Left ventricle myocardium inferior (tissue), 1 donor: ENCODE data around the gene PRKAA1. TPM values are rescaled to one million over a fixed set of nuclear protein-coding genes. Genes with fewer than 3 reads are reported as not detected.
"Not testable (repeated sequence)": the region's sequence is repeated elsewhere in the genome, so short reads cannot be mapped to it uniquely, and the experiment has no call there.

Source experiments
- DNase-seq: peaks from one replicate; pipeline ENCODE4 v3.0.0-alpha.2; 2020
- H3K27ac ChIP-seq: fragments of 200-600 bp; replicated peaks from 2 replicates; pipeline ENCODE4 v1.8.0; 2021
- H3K27me3 ChIP-seq: fragments of 200-600 bp; 2 replicates; pipeline ENCODE4 v1.8.0; 2021; ENCODE audit warnings: low read depth
- H3K36me3 ChIP-seq: fragments of 200-600 bp; 2 replicates; pipeline ENCODE4 v1.8.0; 2021
- H3K4me1 ChIP-seq: fragments of 200-600 bp; 2 replicates; pipeline ENCODE4 v1.8.0; 2021
- H3K4me3 ChIP-seq: fragments of 200-600 bp; 2 replicates; pipeline ENCODE4 v1.8.0; 2021; ENCODE audit warnings: mild to moderate bottlenecking, moderate library complexity
- H3K9me3 ChIP-seq: fragments of 200-600 bp; replicated peaks from 2 replicates; pipeline ENCODE4 v1.8.0; 2021
- intact Hi-C: fragments of 100-400 bp; cut with micrococcal nuclease; formaldehyde crosslinking; loops from one replicate; pipeline ENCODE4 v1.11.0; 2022
- total RNA-seq: library from RNA; stranded (reverse); fragmentation: NEBNext Ultra II Directional; extraction: Animal tissue kit (Norgen Biotek cat#: 25700); gene quantifications from one replicate; pipeline ENCODE4 v1.2.1, GENCODE V29; 2021
- TF ChIP-seq, protein P1 (sequence below): fragments of 200-600 bp; IDR thresholded peaks from 2 replicates; pipeline ENCODE4 v1.8.0; 2021; ENCODE audit warnings: antibody characterized with exemption, mild to moderate bottlenecking, borderline replicate concordance
- donor health status: DM: no; HTN: yes; CAD: no; lungs with severe emphysema.

Gene PRKAA1
- total RNA-seq, 1 donor from 2014 or later, result 38.5 TPM

DNA sequence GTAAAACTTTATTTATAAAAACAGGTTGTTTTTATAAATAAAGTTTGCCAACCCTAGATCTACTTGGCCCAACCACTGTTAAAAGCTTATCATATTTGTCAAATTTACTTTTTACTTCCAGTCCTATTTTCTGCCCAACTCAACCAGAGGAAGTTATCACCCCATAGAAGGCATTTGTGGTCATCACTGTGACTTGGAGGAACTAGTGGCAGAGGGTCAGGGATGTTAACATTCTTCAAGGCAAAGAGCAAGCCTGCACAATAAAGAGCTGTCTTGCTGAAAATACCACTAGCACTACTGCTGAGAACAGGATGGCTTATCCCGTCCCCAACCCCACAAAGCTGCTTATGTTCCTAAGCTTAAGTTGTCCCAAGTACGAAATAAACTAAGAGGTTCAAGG, 64.7 kb downstream of the PRKAA1 start:
- peaks cover 1% of the 10 kb centered on the region for H3K36me3 ChIP-seq
- H3K4me3 ChIP-seq, result no peak overlapping the region
- peak overlapping the region; percentile 26 for H3K27ac ChIP-seq
- peaks cover under 1% of the 10 kb centered on the region for H3K9me3 ChIP-seq
- TF ChIP-seq, protein P1, sequence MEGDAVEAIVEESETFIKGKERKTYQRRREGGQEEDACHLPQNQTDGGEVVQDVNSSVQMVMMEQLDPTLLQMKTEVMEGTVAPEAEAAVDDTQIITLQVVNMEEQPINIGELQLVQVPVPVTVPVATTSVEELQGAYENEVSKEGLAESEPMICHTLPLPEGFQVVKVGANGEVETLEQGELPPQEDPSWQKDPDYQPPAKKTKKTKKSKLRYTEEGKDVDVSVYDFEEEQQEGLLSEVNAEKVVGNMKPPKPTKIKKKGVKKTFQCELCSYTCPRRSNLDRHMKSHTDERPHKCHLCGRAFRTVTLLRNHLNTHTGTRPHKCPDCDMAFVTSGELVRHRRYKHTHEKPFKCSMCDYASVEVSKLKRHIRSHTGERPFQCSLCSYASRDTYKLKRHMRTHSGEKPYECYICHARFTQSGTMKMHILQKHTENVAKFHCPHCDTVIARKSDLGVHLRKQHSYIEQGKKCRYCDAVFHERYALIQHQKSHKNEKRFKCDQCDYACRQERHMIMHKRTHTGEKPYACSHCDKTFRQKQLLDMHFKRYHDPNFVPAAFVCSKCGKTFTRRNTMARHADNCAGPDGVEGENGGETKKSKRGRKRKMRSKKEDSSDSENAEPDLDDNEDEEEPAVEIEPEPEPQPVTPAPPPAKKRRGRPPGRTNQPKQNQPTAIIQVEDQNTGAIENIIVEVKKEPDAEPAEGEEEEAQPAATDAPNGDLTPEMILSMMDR, result no peak
- no peak for DNase-seq
- intact Hi-C loops, result loop anchor here (10.0 kb wide), 1 partner anchor 779 kb away; no protein-coding TSS in a partner anchor
- H3K27me3 ChIP-seq, result no peaks in the 10 kb centered on the region
- H3K4me1 ChIP-seq, result peaks cover 30% of the 10 kb centered on the region

DNA sequence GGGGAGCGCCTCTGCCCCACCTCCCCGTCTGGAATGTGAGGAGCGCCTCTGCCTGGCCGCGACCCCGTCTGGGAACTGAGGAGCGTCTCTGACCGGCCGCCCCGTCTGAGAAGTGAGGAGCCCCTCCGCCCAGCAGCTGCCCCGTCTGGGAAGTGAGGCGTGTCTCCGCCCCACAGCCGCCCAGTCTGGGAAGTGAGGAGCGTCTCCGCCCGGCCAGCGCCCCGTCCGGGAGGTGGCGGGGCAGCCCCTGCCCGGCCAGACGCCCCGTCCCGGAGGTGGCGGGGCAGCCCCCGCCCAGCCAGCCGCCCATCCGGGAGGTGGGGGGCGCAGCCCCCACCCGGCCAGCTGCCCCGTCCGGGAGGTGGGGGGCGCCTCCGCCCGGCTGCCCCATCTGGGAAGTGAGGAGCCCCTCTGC, 75.7 kb downstream of the PRKAA1 start:
- intact Hi-C loops, H3K4me1 ChIP-seq, DNase-seq, H3K27ac ChIP-seq, H3K4me3 ChIP-seq, H3K27me3 ChIP-seq: not testable (repeated sequence)
- Histone ChIP-seq H3K36me3 (peaks cover 59% of the 10 kb centered on the region), H3K9me3 (peaks cover 13% of the 10 kb centered on the region)

DNA sequence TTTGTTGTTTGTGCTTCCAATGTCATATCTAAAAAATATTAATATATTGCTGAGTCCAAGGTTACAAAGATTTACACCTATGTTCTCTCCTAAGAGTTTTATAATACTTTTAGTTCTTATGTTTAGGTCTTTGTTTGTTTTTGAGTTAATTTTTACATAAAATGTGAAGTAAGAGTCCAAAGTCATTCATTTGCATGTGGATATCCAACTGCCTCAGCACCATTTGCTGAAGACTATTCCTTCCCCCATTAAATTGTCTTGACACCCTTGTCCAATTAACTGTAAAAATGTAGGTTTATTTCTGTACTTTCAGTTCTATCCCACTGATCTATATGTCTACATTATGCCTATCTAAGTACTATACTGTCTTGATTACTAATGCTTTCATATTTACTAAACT, 78.1 kb downstream of the PRKAA1 start:
- TF ChIP-seq, protein P1, result no peak

DNA sequence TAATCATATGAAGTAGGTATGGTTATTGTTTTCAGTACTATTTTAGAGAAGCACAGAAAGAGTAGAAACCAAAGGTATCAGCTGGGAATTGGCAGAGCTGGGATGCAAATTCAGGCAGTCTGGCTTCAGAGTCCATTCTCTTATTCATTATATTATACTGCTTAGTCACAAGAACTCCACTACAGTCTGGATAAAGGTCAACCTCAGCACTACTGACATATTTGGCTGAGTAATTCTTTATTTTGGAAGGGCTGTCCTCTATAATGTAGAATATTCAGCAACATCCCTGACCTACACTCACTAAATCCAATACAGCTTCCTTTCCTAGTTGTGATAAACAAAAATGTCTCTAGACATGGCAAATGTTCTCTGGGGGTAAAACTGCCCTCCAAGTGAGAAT, 80.9 kb downstream of the PRKAA1 start:
- no peaks in the 10 kb centered on the region for H3K4me1 ChIP-seq
- no peak overlapping the region for H3K4me3 ChIP-seq
- no peaks in the 10 kb centered on the region for H3K27me3 ChIP-seq
- H3K9me3 ChIP-seq, result peaks cover 10% of the 10 kb centered on the region
- H3K36me3 ChIP-seq, result peaks cover 30% of the 10 kb centered on the region
- DNase-seq, result no peak
- intact Hi-C loops, result no loop called here
- TF ChIP-seq, protein P1, result no peak
- H3K27ac ChIP-seq, result no peak overlapping the region

More for the DNA sequence above, 78.1 kb downstream of the PRKAA1 start:
- intact Hi-C loops, result no loop called here
- peaks cover 13% of the 10 kb centered on the region for H3K9me3 ChIP-seq
- H3K27me3 ChIP-seq, result no peaks in the 10 kb centered on the region
- no peak overlapping the region for H3K4me3 ChIP-seq
- no peaks in the 10 kb centered on the region for H3K4me1 ChIP-seq
- DNase-seq, result no peak
- H3K27ac ChIP-seq, result no peak overlapping the region
- peaks cover 46% of the 10 kb centered on the region for H3K36me3 ChIP-seq

DNA sequence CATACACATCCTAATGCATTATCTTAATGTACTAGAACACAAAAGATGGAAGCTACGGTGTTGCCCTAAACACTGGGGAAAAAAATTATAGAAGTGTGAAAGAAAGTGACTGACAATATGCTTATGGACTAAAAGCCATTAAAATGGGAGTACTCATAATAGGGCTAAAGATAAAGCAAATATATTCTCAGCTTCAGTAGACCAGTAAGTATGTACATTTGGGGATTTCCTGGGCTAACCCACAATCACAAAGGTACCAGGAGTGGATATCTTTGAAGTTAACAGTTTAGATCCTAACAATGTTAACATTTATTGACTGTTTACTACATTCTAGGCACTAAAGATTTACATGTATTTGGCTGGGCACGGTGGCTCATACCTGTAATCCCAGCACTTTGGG, 81.6 kb downstream of the PRKAA1 start:
- Histone ChIP-seq H3K4me1 (no peaks in the 10 kb centered on the region), H3K4me3 (no peak overlapping the region), H3K36me3 (peaks cover 23% of the 10 kb centered on the region), H3K27ac (no peak overlapping the region), H3K9me3 (peaks cover 6% of the 10 kb centered on the region), H3K27me3 (no peaks in the 10 kb centered on the region)
- no peak for DNase-seq
- intact Hi-C loops, result no loop called here
- TF ChIP-seq, protein P1, result no peak

DNA sequence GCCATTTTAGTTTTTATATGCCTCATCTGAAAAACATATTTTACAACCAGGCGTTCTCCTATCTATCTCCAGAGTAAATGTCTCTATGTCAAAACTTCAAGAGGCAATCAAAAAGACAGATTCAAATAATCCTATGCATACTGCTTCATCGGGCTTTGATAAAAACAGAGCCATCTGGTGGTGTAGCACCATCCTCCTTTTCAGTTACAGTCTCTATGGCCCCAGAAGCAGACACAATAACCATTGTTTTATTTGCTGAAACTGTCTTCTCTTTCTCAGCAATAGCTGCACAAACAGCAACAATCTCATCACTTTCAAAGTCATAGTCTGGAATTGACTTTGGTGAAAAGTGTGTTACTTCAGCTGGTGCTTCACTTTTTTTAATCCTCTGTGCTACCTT, 82.2 kb downstream of the PRKAA1 start:
- no peak overlapping the region for H3K4me3 ChIP-seq
- TF ChIP-seq, protein P1, result no peak
- H3K27me3 ChIP-seq, result no peaks in the 10 kb centered on the region
- no peaks in the 10 kb centered on the region for H3K4me1 ChIP-seq
- no peak overlapping the region for H3K27ac ChIP-seq
- peaks cover 19% of the 10 kb centered on the region for H3K36me3 ChIP-seq
- intact Hi-C loops, result no loop called here
- peaks cover 6% of the 10 kb centered on the region for H3K9me3 ChIP-seq
- no peak for DNase-seq
